HCT116 (cell line): ENCODE results near the gene DPYSL4. TPM values are rescaled to one million over a fixed set of nuclear protein-coding genes. Genes with fewer than 3 reads are reported as not detected.

ENCODE experiments used
- ATAC-seq: fragments of 200-7000 bp; cut with Tn5 transposase; 2 replicates; pipeline ENCODE4 v1.9.1; 2020; ENCODE audit warnings: mild to moderate bottlenecking, moderate library complexity
- BruUV-seq: library from RNA; stranded (reverse); fragments of 400-500 nt; replicated peaks from 2 replicates; lab custom pipeline; 2021; lab: Mats Ljungman, UMichigan
- CTCF ChIA-PET: fragments of 300-600 bp; sonication (Branson Sonifier 250); formaldehyde crosslinking; loops from one replicate; lab custom pipeline; 2021; ENCODE audit warnings: antibody characterized with exemption; lab: Charles Lee
- POLR2A ChIA-PET: fragments of 300-600, 350-600 bp; sonication (Branson Sonifier 250); formaldehyde crosslinking; loops from one replicate; lab custom pipeline; 2021; ENCODE audit warnings: antibody characterized with exemption; lab: Charles Lee
- RAD21 ChIA-PET, 2 experiments: fragments of 300-600 bp; sonication (Branson Sonifier 250); formaldehyde crosslinking; loops; one replicate each; lab custom pipeline; 2023; ENCODE audit warnings: low total read pairs in 2 of 2; ENCODE audit not compliant: uncharacterized antibody in 2 of 2, unreplicated experiment in 2 of 2, low non-redundant PET in 1 of 2; lab: Charles Lee
- DNase-seq: peaks from one replicate; pipeline ENCODE4 v3.0.0-alpha.2; 2010; ENCODE audit warnings: low read depth, low spot score
- H2AFZ ChIP-seq: fragments of 200-600 bp; shearing (Covaris generic), sonication (generic); 2 replicates; pipeline ENCODE4 v1.6.1; 2017; ENCODE audit warnings: low read depth, mixed run types, mixed read lengths, antibody characterized with exemption, low read length; ENCODE audit not compliant: poor library complexity, severe bottlenecking
- H3K27ac ChIP-seq: 2 replicates; pipeline ENCODE4 v1.5.1; 2012; ENCODE audit warnings: low read depth, low read length
- H3K27me3 ChIP-seq: fragments of 200-600 bp; sonication (generic); 2 replicates; pipeline ENCODE4 v1.6.1; 2016; ENCODE audit warnings: mixed run types, low read length, mixed read lengths; ENCODE audit not compliant: insufficient read depth
- H3K36me3 ChIP-seq, 2 experiments: fragments of 200-500 bp in 1 of 2; fragments of 200-600 bp in 1 of 2; sonication (Bioruptor generic) in 1 of 2; sonication (generic) in 1 of 2; 2 replicates each; pipeline versions ENCODE4 v1.5.1 to v1.6.1; 2014 to 2016; ENCODE audit warnings: low read length in 2 of 2, inconsistent platforms in 1 of 2, mixed read lengths in 1 of 2, mixed run types in 1 of 2; ENCODE audit not compliant: insufficient read depth in 2 of 2, control insufficient read depth in 1 of 2
- H3K4me1 ChIP-seq, 2 experiments: fragments of 200-600 bp in 1 of 2; sonication (generic) in 1 of 2; 2 replicates each; pipeline versions ENCODE4 v1.5.1 to v1.6.1; 2012 to 2017; ENCODE audit warnings: low read length in 2 of 2, inconsistent platforms in 1 of 2, mild to moderate bottlenecking in 1 of 2, mixed read lengths in 1 of 2, mixed run types in 1 of 2, moderate library complexity in 1 of 2; ENCODE audit not compliant: insufficient read depth in 2 of 2, control insufficient read depth in 1 of 2
- H3K4me2 ChIP-seq: fragments of 200-600 bp; sonication (generic); 2 replicates; pipeline ENCODE4 v1.6.1; 2017; ENCODE audit warnings: mixed run types, low read length, mixed read lengths
- H3K4me3 ChIP-seq, 2 experiments: fragments of 200-600 bp in 1 of 2; sonication (generic) in 1 of 2; replicated peaks in 1 of 2; 2 replicates each; pipeline ENCODE4 v1.5.1; 2011 to 2016; ENCODE audit warnings: low read length in 2 of 2, control low read depth in 1 of 2, low read depth in 1 of 2, mild to moderate bottlenecking in 1 of 2, mixed read lengths in 1 of 2, mixed run types in 1 of 2
- H3K79me2 ChIP-seq: fragments of 200-600 bp; sonication (generic); 2 replicates; pipeline ENCODE4 v1.6.1; 2017; ENCODE audit warnings: mild to moderate bottlenecking, mixed run types, low read length, moderate library complexity, mixed read lengths; ENCODE audit not compliant: insufficient read depth
- H3K9ac ChIP-seq: fragments of 200-600 bp; sonication (generic); 2 replicates; pipeline ENCODE4 v1.6.1; 2016; ENCODE audit warnings: low read length, mixed read lengths
- H3K9me2 ChIP-seq: fragments of 200-600 bp; sonication (generic), shearing (Covaris generic); 2 replicates; pipeline ENCODE4 v1.6.1; 2017; ENCODE audit warnings: mixed run types, mild to moderate bottlenecking, moderate library complexity; ENCODE audit not compliant: insufficient read depth
- H3K9me3 ChIP-seq, 2 experiments: fragments of 200-500 bp in 1 of 2; fragments of 200-600 bp in 1 of 2; sonication (Bioruptor generic) in 1 of 2; sonication (generic) in 1 of 2; 2 replicates each; pipeline ENCODE4 v1.6.1; 2014 to 2017; ENCODE audit warnings: low read length in 2 of 2, mixed read lengths in 2 of 2, inconsistent platforms in 1 of 2, low read depth in 1 of 2, mild to moderate bottlenecking in 1 of 2, mixed run types in 1 of 2, moderate library complexity in 1 of 2; ENCODE audit not compliant: control insufficient read depth in 1 of 2, insufficient read depth in 1 of 2
- H4K20me1 ChIP-seq: fragments of 200-600 bp; sonication (generic), shearing (Covaris generic); 2 replicates; pipeline ENCODE4 v1.6.1; 2017; ENCODE audit warnings: mixed run types, mild to moderate bottlenecking, moderate library complexity; ENCODE audit not compliant: insufficient read depth
- ATF3 ChIP-seq: IDR thresholded peaks from 2 replicates; pipeline ENCODE4 v1.6.1; 2012
- CBX3 ChIP-seq: IDR thresholded peaks from 2 replicates; pipeline ENCODE4 v1.6.1; 2012; ENCODE audit warnings: low read depth
- CTCF ChIP-seq, 3 experiments: fragments of 200-600 bp in 1 of 3; sonication (generic) in 1 of 3; IDR thresholded peaks in 2 of 3; conservative IDR thresholded peaks in 1 of 3; 2 replicates each; pipeline ENCODE4 v1.5.1; 2012 to 2017; ENCODE audit warnings: low read depth in 2 of 3, low read length in 2 of 3, antibody characterized with exemption in 1 of 3, borderline replicate concordance in 1 of 3, control low read depth in 1 of 3, mild to moderate bottlenecking in 1 of 3, mixed read lengths in 1 of 3, mixed run types in 1 of 3, moderate library complexity in 1 of 3; ENCODE audit not compliant: insufficient read depth in 1 of 3
- EGR1 ChIP-seq: IDR thresholded peaks from 2 replicates; pipeline ENCODE4 v1.6.1; 2012; ENCODE audit warnings: low read depth
- ELF1 ChIP-seq: IDR thresholded peaks from 2 replicates; pipeline ENCODE4 v1.6.1; 2012; ENCODE audit warnings: low read depth, borderline replicate concordance
- EZH2 ChIP-seq: fragments of 200-600 bp; sonication (generic); IDR thresholded peaks from 2 replicates; pipeline ENCODE4 v1.6.1; 2017; ENCODE audit warnings: antibody characterized with exemption, mixed run types
- EZH2phosphoT487 ChIP-seq: fragments of 200-600 bp; IDR thresholded peaks from 2 replicates; pipeline ENCODE4 v1.6.1; 2018; ENCODE audit warnings: antibody characterized with exemption, borderline replicate concordance
- FOSL1 ChIP-seq: IDR thresholded peaks from 2 replicates; pipeline ENCODE4 v1.6.1; 2012; ENCODE audit warnings: low read depth
- MAX ChIP-seq: IDR thresholded peaks from 2 replicates; pipeline ENCODE4 v1.6.1; 2012
- POLR2A ChIP-seq: IDR thresholded peaks from 2 replicates; pipeline ENCODE4 v1.7.0; 2011; ENCODE audit warnings: borderline replicate concordance; ENCODE audit not compliant: insufficient read depth, insufficient read length; ENCODE audit errors: extremely low read depth
- POLR2AphosphoS5 ChIP-seq: IDR thresholded peaks from 2 replicates; pipeline ENCODE4 v1.6.1; 2011; ENCODE audit warnings: mild to moderate bottlenecking, low read depth, low read length, moderate library complexity
- RAD21 ChIP-seq: IDR thresholded peaks from 2 replicates; pipeline ENCODE4 v1.6.1; 2012; ENCODE audit warnings: low read depth, mild to moderate bottlenecking
- REST ChIP-seq: IDR thresholded peaks from 2 replicates; pipeline ENCODE4 v1.6.1; 2012; ENCODE audit warnings: low read depth
- SIN3A ChIP-seq: IDR thresholded peaks from 2 replicates; pipeline ENCODE4 v1.6.1; 2012; ENCODE audit warnings: low read depth
- SRF ChIP-seq: IDR thresholded peaks from 2 replicates; pipeline ENCODE4 v1.6.1; 2012; ENCODE audit warnings: low read depth
- TCF7L2 ChIP-seq: IDR thresholded peaks from 2 replicates; pipeline ENCODE4 v1.7.0; 2011; ENCODE audit warnings: borderline replicate concordance, inconsistent platforms; ENCODE audit not compliant: insufficient read depth, insufficient read length; ENCODE audit errors: extremely low read depth
- ZBTB33 ChIP-seq: IDR thresholded peaks from 2 replicates; pipeline ENCODE4 v1.6.1; 2011; ENCODE audit warnings: mild to moderate bottlenecking, low read length, moderate library complexity; ENCODE audit not compliant: insufficient replicate concordance; ENCODE audit errors: extremely low read depth
- ZFX ChIP-seq: fragments of 450-650 bp; IDR thresholded peaks from 2 replicates; pipeline ENCODE4 v1.6.1; 2017
- ZNF274 ChIP-seq: fragments of 200-500 bp; sonication (Bioruptor generic); IDR thresholded peaks from 2 replicates; pipeline ENCODE4 v1.6.1; 2014; ENCODE audit warnings: mild to moderate bottlenecking, low read depth, low read length, inconsistent platforms
- intact Hi-C: fragments of 100-400 bp; cut with micrococcal nuclease; formaldehyde crosslinking; loops from 2 replicates; pipeline ENCODE4 v1.10.0; 2022
- total RNA-seq: library from RNA; stranded (reverse); gene quantifications from one replicate; pipeline ENCODE4 v1.2.1, GENCODE V29; 2021; ENCODE audit not compliant: unreplicated experiment

The DPYSL4 gene
- total RNA-seq, 1 experiment from 2014 or later, result 5.4 TPM

GRCh38 chr10:132211246-132211645 is 24.5 kb downstream of the DPYSL4 start:
- ChIA-PET RAD21 (no interaction called here), CTCF (no interaction called here)

More at GRCh38 chr10:132211246-132211645, 24.5 kb downstream of the DPYSL4 start:
- POLR2A ChIA-PET, result no interaction called here
- no TSS peak for BruUV-seq
- TF ChIP-seq CBX3 (no peak), ZNF274 (no peak), SRF (no peak), CTCF (IDR thresholded peaks at IDR 0.05 in 2 of 3, conservative IDR thresholded peaks at IDR 0.05 in 1 of 3; ENCODE audit: borderline replicate concordance in 1 of 3, insufficient read depth in 1 of 3, low read depth in 2 of 3, low read length in 2 of 3) (no peak), ATF3 (no peak), SIN3A (no peak), POLR2A (no peak), ZBTB33 (no peak), FOSL1 (no peak), EGR1 (no peak), POLR2AphosphoS5 (no peak), EZH2phosphoT487 (no peak), RAD21 (no peak), ZFX (no peak), ELF1 (no peak), REST (no peak), EZH2 (no peak), MAX (no peak), TCF7L2 (no peak)
- Histone ChIP-seq H2AFZ (no peak overlapping the region), H3K9me3 (no peaks in the 10 kb centered on the region), H3K27me3 (no peaks in the 10 kb centered on the region), H3K4me2 (no peak overlapping the region), H3K9me2 (no peaks in the 10 kb centered on the region), H4K20me1 (no peaks in the 10 kb centered on the region), H3K27ac (no peak overlapping the region), H3K9ac (no peak overlapping the region), H3K36me3 (no peaks in the 10 kb centered on the region), H3K4me1 (no peaks in the 10 kb centered on the region), H3K79me2 (no peaks in the 10 kb centered on the region), H3K4me3 (no peak overlapping the region)
- intact Hi-C loops, result no loop called here
- ATAC-seq (no peak), DNase-seq (no peak)
